ENCODE measurements around the gene POTEI.
"Not testable (repeated sequence)": the region's sequence is repeated elsewhere in the genome, so short reads cannot be mapped to it uniquely, and the experiment has no call there.

POTEI gene

GRCh38 chr2:130455413-130455812, 53.7 kb downstream of the POTEI start:
- not testable (repeated sequence) for DNase-seq (ENCODE audit: low spot score)

- DNase-seq (ENCODE audit: low spot score) = not testable (repeated sequence)
These were observed 54.4 kb downstream of the POTEI start for GRCh38 chr2:130454712-130455083.

- not testable (repeated sequence) for DNase-seq (ENCODE audit: low spot score)
These were observed 55.0 kb downstream of the POTEI start for GRCh38 chr2:130453955-130454711.

- not testable (repeated sequence) for DNase-seq (ENCODE audit: low spot score)
These were observed 56.2 kb downstream of the POTEI start for GRCh38 chr2:130452897-130453296.

- not testable (repeated sequence) for DNase-seq (ENCODE audit: low spot score)
These were observed 57.3 kb downstream of the POTEI start for GRCh38 chr2:130451823-130452222.

- DNase-seq (ENCODE audit: low spot score) = not testable (repeated sequence)
These were observed 57.9 kb downstream of the POTEI start for GRCh38 chr2:130451278-130451677.

GRCh38 chr2:130450366-130450765, 58.8 kb downstream of the POTEI start:
- DNase-seq (ENCODE audit: low spot score) = not testable (repeated sequence)

GRCh38 chr2:130427631-130428030, 81.5 kb downstream of the POTEI start:
- DNase-seq (ENCODE audit: low spot score) = peak; percentile 73

- DNase-seq (ENCODE audit: low spot score) = not testable (repeated sequence)
These were observed 90.3 kb downstream of the POTEI start for GRCh38 chr2:130418845-130419244.

GRCh38 chr2:130416693-130417092, 92.4 kb downstream of the POTEI start:
- not testable (repeated sequence) for DNase-seq (ENCODE audit: low spot score)

Measured in Ammon's horn (tissue), 1 donor.